H7 (cell line): ENCODE data around the gene ADORA3. TPM values are rescaled to one million over a fixed set of nuclear protein-coding genes. Genes with fewer than 3 reads are reported as not detected.

Experiments used
- DNase-seq: peaks from one replicate; pipeline ENCODE4 v3.0.0; 2012
- H3K27me3 ChIP-seq: 2 replicates; pipeline ENCODE4 v1.6.0; 2011; ENCODE audit warnings: mild to moderate bottlenecking, low read length; ENCODE audit not compliant: control insufficient read depth, insufficient read depth
- H3K36me3 ChIP-seq: replicated peaks from 2 replicates; pipeline ENCODE4 v1.5.1; 2011; ENCODE audit warnings: low read length; ENCODE audit not compliant: control insufficient read depth, insufficient read depth
- H3K4me3 ChIP-seq: 2 replicates; pipeline ENCODE4 v1.5.1; 2011; ENCODE audit warnings: low read depth, mild to moderate bottlenecking, control low read depth, low read length, moderate library complexity; ENCODE audit not compliant: insufficient read depth
- total RNA-seq: library from RNA; depleted of rRNA; stranded (reverse); fragments of >200 nt; shearing (Covaris generic); gene quantifications from 2 replicates; pipeline ENCODE4 v1.2.3, GENCODE V29; 2014; rRNA removed

The ADORA3 gene
- total RNA-seq, 1 experiment from 2014 or later, result not detected

- Histone ChIP-seq H3K27me3 (no peaks in the 10 kb centered on the region; the same call in 1 of the 2 replicates), H3K36me3 (peaks cover 16% of the 10 kb centered on the region), H3K4me3 (no peak overlapping the region)
- DNase-seq, result no peak
These were observed 49.7 kb downstream of the ADORA3 start for GRCh38 chr1:111453706-111454105.

GRCh38 chr1:111452581-111452980, 50.9 kb downstream of the ADORA3 start:
- no peak for DNase-seq
- no peak overlapping the region for H3K4me3 ChIP-seq
- no peaks in the 10 kb centered on the region; the same call in 1 of the 2 replicates for H3K27me3 ChIP-seq
- peaks cover 9% of the 10 kb centered on the region for H3K36me3 ChIP-seq

GRCh38 chr1:111450185-111450584, 53.2 kb downstream of the ADORA3 start:
- Histone ChIP-seq H3K36me3 (peaks cover 12% of the 10 kb centered on the region), H3K4me3 (peak overlapping the region; percentile 99), H3K27me3 (no peaks in the 10 kb centered on the region; the same call in 1 of the 2 replicates)
- DNase-seq, result no peak

GRCh38 chr1:111449703-111450017, 53.8 kb downstream of the ADORA3 start:
- Histone ChIP-seq H3K4me3 (peak overlapping the region; percentile 99), H3K36me3 (peaks cover 13% of the 10 kb centered on the region), H3K27me3 (no peaks in the 10 kb centered on the region; the same call in 1 of the 2 replicates)
- DNase-seq, result no peak

Other genes starting within 250 kb of the ADORA3 start
- not detected in 2 replicates for gene CHIA, start 212.8 kb downstream of the ADORA3 start, total RNA-seq
- 0.87 and 3.9 TPM in 2 replicates for gene OVGP1, start 75.9 kb downstream of the ADORA3 start, total RNA-seq
- gene WDR77, start 54.4 kb downstream of the ADORA3 start, total RNA-seq, result 110 and 175 TPM in 2 replicates
- 691 and 763 TPM in 2 replicates for gene ATP5PB, start 54.2 kb downstream of the ADORA3 start, total RNA-seq
- 0.21 and 0.85 TPM in 2 replicates for gene C1orf162, start 29.6 kb downstream of the ADORA3 start, total RNA-seq
- gene TMIGD3, start within 50 bp of the ADORA3 start, total RNA-seq, result 0.17 TPM in 1 of 2 replicates, not detected in the other
- gene RAP1A, start 116.2 kb upstream of the ADORA3 start, total RNA-seq, result 20.6 and 22.7 TPM in 2 replicates
- 0.83 and 1.1 TPM in 2 replicates for gene INKA2, start 235.8 kb upstream of the ADORA3 start, total RNA-seq